HG02973 (cell line): ENCODE data around the gene MCRIP1.

Experiments used
- ATAC-seq: cut with Tn5 transposase; IDR thresholded peaks from one replicate; pipeline ENCODE4 v1.9.1; 2021; ENCODE audit warnings: moderate library complexity; ENCODE audit not compliant: unreplicated experiment

The MCRIP1 gene

DNA sequence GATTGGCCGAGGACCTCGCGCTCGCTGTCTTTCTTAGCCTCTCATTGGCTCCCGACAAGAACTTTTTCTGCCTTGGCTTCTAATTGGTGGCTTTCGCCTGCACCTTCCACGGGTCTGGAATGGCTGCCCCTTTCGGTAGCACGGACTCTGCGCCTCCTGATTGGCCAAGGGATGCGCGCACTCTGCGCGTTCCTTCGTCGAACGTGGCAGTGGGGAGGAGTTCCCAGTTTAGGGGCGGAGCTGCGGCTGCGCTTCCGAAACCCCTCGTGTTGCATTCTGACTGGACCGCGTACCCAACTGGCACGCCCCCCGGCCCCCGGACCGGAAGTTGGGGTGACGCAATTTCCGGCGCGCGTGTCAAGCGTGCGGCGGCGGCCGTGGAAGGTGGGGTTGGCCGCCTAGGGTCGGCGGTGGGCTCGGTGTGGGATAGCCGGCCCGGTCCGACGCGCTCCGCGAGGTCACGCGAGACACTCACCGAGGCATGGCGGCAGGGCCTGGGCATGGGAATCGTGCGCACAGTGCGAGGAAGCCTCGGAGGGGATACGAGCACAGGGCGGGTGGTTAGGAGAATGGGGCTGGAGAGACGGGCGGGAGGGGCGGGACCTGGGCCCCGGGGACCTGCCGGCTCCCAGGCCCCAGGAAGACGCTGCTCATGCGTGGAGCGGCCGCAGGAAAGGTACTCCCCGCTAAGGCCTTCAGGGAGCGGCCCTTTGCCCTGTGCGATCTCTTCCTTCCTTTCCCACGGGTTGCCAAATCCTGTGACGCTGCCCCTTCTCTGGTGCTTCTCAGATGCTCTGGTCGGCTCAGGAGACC is 27.9 kb upstream of the MCRIP1 start:
- peak; percentile 71 for ATAC-seq

DNA sequence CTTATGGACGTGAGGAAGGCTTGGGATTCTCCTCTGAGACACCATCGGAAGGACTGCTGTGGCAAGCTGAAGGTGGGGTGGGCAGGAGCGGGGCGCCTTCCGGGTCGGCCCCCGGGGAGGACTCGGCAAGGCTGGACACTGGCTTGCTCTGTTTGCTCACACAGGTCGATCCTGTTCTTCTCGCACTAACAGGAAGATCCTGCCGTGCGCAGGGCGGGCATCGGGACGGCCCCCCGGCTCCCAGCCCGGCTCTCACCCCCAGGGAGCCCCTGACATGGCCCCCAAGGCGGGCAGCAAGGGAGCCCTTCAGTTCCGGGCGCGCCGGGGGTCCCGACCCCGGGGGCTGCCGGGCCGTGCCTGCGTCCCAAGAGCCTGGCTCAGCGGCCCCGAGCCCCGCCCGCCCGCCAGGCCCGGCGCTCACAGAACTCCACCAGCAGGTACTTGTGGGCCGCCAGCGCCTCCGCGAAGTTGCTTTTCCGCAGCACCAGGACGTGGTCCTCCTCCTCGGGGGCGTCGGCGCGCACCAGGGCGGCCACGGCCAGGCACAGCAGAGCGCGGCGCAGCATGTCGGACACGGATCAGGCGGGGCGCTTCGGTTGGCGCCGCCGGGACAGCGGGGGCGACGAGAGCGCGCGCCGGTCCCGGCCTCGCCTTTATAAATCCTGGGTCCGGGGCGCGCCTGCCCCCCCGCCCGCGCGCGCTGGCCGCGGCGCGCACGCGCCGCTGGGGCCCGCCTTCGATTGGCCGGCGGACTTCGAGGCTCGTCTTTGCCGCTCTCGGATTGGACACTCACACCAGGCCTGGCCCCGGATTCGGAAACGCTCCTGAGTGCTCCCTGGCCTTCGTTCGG is 27.0 kb upstream of the MCRIP1 start, which contains the start of gene P4HB:
TSS of gene P4HB (minus strand) at position 630 of the 850 bp plus-strand sequence. CDS start at position 566, 64 bp downstream.
- no peak for ATAC-seq

GRCh38 chr17:81858967-81859905 is 26.1 kb upstream of the MCRIP1 start:
- no peak for ATAC-seq

DNA sequence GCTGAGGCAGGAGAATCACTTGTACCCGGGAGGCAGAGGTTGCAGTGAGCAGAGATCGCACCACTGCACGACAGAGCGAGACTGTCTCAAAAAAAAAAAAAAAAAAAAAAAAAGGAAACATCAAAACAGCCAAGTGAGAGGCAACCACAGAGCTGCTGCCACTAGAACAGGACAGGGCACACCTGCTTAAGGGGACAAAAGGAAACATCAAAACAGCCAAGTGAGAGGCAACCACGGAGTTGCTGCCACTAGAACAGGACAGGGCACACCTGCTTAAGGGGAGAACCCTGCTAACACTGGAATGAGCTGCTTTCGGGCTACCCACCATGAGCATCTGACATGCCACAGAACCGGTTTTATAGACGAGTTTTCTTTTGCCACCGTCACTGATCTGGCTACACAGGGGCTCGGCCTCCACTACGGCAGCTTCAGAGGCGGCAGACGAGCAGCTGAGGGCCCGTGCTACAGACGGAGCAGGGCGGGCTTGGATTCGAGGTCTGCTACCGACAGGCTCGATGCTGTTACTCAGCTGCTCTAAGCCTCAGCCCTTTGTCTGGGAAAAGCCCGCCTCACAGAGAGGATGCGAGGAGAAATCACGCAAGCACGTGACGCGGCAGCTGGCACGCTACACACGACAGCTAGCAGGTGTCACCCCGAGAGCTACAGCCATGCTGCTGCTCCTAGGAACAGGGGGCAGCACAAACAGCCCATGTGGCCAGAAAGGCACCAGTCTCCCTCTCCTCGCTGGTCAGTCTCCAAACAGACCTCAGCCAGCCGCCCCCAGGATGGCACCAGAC is 25.3 kb upstream of the MCRIP1 start:
- ATAC-seq, result no peak

GRCh38 chr17:81854974-81855774 is 22.1 kb upstream of the MCRIP1 start:
- ATAC-seq, result no peak

DNA sequence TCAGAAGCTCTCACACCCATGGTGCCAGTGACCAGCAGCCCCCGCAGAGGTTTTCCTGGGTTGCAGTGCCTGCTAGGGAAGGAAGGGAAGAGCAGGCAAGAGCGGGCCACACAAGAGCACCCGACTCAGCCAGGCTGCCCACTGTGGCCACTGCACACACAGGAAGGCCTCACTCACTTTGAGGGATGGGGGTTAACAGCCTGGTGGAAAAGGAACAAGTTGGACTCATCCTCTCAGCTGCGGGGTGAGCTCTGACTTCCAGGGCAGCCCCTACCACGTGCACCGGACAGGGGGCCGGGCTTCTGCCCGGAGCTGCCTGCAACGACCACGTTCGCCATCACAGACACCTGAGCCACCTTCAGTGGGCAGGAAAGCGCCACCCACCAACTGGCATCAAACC is 19.1 kb upstream of the MCRIP1 start:
- no peak for ATAC-seq

DNA sequence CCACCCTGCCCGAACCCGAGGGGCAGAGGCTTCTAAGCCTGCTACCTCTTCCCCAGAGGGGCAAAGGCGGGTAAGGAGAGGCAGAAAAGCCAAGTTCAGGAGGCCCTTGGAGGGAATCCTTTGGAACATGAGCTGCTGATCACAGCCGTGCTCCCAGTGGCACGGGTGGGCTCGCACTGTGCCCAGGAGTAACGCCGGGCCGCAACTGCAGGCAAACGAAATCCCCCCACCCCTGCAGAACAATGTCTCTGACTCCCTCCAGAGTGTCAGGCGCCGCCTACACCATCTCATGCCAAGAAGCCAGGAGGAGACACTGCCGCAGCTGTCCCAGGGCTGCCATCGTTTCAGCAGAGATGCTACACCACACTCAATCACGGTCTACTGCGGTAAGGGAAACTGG is 18.3 kb upstream of the MCRIP1 start:
- no peak for ATAC-seq

GRCh38 chr17:81849457-81849856 is 16.4 kb upstream of the MCRIP1 start:
- ATAC-seq, result no peak

- ATAC-seq, result no peak
These were observed 13.9 kb upstream of the MCRIP1 start for GRCh38 chr17:81846743-81847689.

DNA sequence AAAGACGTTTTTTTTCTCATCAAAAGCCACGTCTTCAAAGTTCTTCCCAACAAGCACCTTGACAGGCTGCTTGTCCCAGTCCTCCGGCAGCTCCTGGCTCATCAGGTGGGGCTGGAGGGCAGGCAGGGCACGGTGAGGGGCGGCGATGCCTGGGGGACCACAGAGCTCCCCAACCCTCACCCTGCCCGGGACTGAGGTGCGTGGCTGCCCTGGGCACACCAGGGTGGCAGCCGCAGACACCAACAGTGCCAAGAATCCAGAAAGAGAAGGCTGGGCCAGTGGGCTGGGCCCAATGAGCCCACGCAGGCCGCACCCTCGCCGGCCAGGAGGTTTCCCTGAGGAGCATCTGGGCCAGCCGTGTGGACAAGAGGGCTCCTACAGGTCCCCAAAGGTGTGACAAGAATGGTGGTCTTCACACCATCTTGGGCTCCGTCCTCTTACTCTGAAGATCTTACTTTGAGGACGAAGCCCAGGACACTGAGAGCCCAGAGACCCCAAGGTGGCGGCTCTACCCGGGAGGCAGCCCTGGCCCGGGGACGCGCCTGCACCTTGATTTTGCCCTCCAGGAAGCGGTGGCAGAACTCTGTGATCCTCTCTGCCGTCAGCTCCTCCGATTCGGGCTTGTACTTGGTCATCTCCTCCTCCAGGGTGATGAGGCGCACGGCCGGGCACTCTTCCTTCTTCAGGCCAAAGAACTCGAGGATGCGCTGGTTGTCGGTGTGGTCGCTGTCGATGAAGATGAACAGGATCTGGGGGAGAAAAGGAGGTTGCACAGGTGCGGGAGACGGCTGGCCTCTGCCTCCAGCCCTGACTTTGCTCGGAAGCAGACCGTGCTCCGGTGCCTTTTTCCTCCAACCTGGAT is 13.0 kb upstream of the MCRIP1 start:
- no peak for ATAC-seq

DNA sequence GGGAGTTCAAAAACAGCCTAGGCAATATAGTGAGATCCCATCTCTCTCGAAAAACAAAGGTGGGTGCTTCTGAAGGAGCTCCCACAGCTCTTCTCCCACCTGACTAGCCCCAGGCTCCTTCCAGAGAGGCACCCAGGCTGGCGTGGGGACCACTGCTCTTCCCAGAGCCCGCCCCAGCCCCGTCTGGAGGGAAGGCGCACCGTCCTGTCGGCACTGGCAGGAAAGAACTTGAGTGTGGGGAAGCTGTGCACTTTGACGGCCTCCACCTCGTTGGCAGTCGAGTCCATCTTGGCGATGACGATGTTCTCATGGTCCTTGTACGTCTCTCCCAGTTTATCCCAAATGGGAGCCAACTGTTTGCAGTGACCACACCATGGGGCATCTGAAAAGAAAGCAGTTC is 12.3 kb upstream of the MCRIP1 start:
- ATAC-seq, result no peak

GRCh38 chr17:81844887-81845286 is 11.8 kb upstream of the MCRIP1 start:
- no peak for ATAC-seq

GRCh38 chr17:81844327-81844851 is 11.3 kb upstream of the MCRIP1 start:
- ATAC-seq, result no peak

DNA sequence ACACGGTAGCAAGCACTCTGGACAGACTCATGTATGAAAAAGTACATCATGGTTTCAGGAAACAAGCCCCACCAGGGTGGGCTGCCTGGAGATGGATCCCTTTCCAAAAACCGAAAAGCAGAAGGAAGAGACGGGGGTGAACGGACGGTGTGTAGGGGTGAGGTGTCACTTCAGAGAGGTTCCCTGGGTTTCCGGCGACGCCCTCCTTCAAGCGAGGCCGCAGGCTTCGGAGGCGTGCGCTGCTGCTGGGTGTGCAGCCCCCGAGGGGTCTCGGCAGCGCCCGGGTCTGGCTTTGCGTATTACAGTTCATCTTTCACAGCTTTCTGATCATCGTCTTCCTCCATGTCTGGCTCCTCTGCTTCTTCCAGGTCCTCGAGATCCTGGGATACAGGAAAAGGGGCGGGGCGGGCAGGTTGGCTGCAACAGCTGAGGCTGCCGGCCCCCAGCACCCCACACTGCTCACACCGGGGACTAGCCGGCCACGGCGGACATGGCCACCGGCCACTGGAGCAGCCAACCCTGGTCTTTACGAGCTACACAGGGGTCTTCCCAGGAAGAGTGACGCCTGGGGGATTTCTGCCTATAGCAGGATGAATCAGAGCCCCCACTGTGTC is 10.7 kb upstream of the MCRIP1 start:
- no peak for ATAC-seq

DNA sequence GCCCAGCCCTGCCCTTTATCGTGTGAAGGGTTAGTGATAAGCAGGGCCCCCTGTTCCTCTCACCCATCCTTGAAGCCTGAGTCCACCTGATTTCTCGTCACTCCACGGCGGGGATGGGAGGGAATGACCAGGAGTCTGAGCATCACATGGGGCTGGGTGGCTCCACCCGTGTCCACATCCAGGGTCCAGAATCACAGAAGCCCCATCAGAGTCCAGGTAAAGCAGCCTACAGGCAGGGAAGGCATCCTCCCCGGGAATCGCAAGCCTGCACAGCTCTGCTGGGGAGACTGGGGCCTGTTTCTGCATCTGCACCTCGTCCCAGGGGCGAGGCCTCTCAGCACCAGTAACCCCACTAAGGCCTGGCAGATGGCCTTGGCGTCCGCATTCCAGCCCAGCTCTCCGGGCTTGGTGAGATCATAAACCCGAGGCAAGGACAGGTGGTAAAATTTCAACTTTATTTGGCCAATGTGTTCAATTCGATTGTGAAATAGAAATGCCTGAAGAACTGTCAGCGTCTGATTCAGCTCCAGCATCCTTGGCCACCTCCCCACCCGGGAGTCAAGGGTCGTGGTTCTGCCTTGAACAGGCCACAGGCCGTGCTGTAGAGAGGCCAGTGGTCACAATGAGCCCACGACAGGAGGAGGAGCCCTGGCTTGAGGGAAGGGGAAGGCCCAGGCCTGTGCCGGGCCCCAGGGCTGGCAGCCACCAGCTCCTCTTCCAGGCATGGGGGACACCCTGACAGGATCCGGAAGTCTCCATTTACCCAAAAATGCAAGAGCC is 9.8 kb upstream of the MCRIP1 start:
- ATAC-seq, result no peak

- ATAC-seq, result no peak
These were observed 9.3 kb upstream of the MCRIP1 start for GRCh38 chr17:81842378-81842724.
